ENCODE results near the gene C13orf46.

Gene C13orf46

DNA sequence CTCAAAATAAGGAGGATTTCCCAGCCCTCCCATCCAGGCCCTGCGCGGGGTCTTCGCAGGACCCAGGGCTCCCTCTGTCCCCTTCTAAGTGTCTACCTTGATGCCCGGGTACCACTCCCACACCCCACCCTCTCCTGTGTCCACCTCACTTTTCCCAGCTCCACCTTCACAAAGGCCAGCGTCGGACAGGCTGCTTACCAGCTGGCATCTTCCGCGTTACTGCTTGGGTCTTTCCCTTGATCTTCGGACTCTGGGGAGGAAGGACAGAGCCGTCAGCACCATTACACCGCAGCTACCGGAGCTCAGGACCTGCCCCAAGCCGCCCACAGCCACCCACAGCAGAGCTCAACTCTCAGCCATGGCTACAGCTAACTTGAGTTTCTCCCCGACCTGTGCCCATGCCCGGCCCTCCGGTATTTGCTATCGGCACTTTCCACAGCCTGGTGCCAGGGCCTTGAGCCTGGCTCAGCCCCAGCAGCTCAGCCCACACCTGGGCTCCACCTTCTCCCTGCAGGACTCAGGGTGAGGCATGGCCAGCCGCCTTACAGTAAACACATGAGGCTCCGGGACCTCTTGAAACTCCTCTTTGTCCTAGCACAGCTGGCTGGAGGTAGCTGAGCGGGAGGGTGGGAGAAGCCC is 3.8 kb downstream of the C13orf46 start:
- no peak for DNase-seq

DNA sequence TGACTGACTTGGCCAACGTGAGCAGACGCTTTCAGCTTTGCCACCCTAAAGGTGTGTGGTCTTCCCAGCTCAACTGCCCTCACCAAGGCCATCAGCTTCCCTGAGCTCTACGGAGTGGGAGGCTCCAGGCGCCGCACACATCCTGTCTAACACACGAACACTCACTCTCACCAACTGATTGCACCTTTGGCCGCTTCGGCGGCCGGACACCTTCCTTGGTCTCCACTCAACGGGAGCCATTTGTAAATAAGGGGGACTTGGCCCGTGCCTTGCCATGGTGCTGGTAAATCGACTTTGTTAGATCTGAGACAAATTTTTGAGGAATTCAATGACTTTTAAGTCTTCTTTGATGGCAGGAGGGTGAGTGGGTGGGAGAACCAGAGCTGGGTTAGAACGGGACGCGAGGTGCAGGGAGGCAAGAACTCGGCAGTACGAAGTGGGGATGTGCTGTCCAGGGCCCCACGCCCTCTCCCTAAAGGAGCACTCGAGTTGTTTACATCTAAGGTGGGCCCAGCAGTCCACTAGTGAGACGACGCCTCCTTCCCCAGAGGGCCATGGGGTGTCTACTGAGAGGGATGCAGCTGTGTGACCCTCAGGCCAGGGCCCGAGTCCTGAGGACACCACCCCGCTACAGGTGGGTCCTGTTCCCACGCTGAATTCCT is 4.4 kb downstream of the C13orf46 start:
- no peak for DNase-seq

- no peak for DNase-seq
Measured at GRCh38 chr13:113968463-113969310, 5.2 kb downstream of the C13orf46 start.

- no peak for DNase-seq
Measured at GRCh38 chr13:113967729-113968462, 6.0 kb downstream of the C13orf46 start.

DNA sequence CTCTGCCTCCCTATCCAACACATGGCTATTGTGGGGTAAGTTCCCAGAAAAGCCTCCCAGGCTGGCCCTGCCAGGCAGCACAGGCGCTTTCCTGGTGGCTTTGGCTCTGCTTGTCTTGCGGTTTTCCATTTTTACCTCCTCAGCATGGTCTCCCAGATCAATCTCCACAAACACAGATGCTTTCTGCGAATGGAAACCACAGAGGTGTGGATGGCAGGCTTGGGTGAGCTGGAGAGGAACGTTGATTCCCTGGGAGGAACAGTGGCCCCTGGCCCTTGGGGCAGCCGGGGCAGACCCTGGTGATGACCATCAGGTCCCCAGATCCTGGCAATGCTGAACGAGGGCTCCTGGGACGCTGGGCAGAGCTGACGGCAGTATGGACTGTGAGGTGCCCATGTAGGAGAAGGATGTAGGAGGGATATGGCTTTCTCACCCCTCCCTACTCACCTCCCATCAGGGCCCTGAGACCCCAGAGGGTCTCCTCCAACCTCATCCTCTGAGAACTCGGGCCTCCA is 6.6 kb downstream of the C13orf46 start:
- DNase-seq = no peak

DNA sequence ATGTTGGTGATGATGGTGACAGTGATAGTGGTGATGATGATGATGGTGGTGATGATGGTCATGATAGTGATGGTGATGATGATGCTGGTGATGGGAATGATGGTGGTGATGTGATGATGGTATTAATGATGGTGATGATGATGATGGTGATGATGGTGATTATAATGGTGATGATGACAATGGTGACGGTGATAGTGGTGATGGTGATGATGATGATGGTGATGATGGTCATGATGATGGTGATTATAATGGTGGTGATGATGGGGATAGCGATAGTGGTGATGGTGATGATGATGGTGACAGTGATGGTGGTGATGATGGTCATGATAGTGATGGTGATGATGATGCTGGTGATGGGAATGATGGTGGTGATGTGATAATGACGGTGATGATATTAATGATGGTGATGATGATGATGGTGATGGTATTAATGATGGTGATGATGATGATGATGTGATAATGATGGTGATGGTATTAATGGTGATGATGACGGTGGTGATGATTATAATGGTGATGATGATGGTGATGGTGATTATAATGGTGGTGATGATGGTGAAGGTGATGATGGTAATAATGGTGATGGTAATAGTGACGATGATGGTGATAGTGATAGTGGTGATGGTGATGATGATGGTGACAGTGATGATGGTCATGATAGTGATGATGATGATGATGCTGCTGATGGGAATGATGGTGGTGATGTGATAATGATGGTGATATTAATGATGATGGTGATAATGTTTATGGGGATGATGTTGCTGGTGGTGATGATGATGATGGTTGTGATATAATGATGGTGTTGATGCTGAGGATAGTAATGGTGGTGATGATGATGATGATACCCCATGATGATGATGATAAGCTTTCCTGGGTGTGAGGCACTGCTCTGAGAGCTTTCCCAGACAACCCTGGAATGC is 7.7 kb downstream of the C13orf46 start:
- no peak for DNase-seq

DNA sequence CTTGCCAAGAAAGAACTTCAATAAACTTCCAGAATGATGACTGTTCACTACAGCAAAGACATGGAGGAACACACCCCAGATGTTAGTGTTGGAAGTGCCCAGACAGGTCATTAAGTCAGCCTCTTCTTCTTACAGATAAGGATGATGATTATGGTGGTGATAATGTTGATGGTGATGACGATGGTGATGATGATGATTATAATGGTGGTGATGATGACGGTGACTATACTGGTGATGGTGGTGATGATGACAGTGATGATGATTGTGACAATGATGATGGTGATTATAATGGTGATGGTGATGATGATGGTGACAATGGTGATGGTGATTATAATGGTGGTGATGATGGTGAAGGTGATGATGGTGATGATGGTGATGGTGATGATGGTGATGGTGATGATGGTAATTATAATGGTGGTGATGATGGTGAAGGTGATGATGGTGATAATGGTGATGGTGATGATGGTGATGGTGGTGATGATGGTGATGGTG is 8.4 kb downstream of the C13orf46 start:
- DNase-seq = no peak

DNA sequence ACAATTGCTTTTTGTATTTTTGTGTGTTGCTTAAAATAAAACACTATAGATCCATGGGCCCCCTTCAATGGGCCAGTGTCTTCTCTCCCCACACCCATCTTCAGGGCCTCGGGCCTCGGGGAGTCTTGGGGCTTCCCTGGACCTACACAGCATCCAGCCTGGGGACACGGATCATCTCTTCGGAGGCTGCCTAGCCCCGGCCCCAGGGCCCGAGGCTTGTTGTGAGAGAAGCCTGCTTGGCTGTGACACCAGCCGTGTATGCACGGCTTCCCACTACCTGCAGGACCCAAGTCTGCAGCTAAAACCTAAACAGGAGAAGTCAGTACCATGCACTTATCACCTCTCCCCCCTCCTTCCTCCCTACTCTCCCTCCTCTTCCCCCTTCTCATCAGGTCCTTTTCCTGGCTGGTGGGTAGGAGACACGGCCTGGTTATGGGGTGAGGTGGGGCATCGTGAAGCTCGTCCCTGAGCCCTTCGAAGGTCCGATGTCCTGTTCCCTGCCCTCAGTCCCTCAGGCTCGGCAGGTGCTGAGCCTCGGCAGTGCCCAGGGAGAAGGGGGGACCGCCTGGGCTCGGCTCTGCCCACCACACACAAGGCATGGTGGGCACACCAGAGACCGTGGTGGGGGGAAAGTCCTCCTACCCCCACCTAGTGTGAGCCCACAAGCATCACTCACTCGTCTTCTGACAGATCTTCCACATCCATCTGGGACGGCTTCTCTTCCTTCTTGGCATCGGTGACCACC is 9.5 kb downstream of the C13orf46 start:
- no peak for DNase-seq

- no peak for DNase-seq
Measured at GRCh38 chr13:113963376-113963775, 10.5 kb downstream of the C13orf46 start.

DNA sequence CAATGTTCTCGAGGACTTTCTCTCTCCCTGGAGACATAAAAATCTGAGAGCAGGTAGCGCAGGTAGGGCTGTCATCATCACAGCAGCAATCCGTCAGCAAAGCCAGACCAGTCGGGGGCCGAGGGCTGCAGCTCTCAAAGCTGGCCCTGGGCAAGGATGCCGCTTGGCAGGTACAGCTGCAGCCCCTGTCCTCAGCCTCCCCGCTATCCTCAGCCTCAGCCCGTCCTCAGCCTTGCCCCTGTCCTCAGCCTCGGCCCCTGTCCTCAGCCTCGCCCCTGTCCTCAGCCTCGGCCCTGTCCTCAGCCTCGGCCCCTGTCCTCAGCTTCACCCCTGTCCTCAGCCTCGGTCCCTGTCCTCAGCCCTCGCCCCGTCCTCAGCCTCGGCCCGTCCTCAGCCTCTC is 10.9 kb downstream of the C13orf46 start:
- DNase-seq = no peak

DNA sequence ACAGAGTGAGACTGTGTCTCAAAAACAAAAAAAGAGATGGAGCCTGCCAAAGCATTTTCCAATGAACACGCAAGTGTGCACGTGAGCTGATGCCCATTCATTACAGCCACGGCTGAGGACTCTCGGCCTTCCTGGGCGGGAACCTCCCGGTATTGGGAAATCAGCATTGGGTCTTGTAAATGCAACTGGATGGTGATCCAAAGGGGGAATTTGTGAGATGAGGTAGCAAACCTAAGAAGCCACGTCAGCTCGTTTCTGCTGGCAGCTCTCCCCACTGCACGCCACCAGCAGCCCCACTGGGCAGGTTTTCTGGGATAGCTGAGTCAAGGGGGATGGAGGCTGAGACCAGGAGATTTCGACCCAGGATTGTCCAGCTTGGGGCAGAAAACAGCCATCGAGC is 11.5 kb downstream of the C13orf46 start:
- no peak for DNase-seq

GRCh38 chr13:113960276-113960948 is 13.5 kb downstream of the C13orf46 start:
- DNase-seq = no peak

GRCh38 chr13:113959198-113959597 is 14.7 kb downstream of the C13orf46 start:
- no peak for DNase-seq

- DNase-seq = no peak
Measured at GRCh38 chr13:113958373-113958772, 15.5 kb downstream of the C13orf46 start.

GRCh38 chr13:113956571-113956970 is 17.3 kb downstream of the C13orf46 start:
- no peak for DNase-seq

- no peak for DNase-seq
Measured at GRCh38 chr13:113955691-113956090, 18.2 kb downstream of the C13orf46 start.

DNA sequence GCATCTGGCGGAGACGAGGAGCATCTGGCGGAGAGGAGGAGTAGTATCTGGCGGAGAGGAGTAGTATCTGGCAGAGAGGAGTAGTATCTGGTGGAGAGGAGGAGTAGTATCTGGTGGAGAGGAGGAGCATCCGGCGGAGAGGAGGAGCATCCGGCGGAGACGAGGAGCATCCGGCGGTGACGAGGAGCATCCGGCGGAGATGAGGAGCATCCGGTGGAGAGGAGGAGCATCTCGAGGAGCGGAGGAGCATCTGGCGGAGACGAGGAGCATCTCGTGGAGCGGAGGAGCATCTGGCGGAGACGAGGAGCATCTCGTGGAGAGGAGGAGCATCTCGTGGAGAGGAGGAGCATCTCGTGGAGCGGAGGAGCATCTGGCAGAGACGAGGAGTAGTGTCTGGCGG is 18.6 kb downstream of the C13orf46 start:
- DNase-seq = no peak

DNA sequence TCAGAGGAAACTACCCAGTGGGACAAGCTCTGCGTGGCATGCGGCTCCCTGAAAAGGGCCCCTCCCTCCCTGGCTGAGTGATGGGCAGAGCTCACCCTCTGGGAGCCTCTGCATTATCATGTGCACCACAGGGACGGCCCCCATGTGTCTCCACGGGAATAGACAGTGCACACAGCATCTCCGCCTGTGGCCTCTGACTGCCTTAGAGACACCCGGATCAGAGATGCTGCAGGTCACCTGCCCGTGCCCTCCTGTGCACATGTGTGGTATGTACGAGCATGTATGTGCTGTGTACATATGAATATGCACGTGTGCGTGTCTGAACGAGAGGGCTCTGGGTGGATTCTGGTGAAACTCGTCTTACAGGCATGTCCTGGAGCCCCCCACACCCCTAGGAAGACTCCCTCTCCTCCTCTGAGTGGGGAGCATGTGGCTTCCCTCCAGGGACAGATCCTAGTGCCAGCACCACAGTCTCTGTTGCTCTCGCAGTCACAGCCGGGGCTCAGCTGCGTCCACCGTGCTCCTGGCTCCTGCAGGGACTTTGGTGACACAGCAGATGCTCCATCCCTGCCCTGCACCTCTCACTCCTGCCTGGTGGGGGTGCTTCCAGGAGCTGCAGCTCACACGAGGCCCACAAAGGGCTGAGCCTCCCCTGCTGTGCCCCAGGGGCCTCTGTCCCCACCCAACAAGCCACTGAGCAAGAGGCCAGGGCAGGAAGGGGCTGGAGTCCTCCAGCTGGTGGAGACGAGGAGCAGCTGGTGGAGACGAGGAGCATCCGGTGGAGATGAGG is 19.6 kb downstream of the C13orf46 start:
- DNase-seq = no peak

GRCh38 chr13:113953561-113953960 is 20.3 kb downstream of the C13orf46 start:
- no peak for DNase-seq

Measured in activated CD4-positive, alpha-beta T cell treated with anti-CD3 and anti-CD28 coated beads, Interleukin-10, Interleukin-2, amounts not matched to agents 100 ng/mL and 50 ng/mL, durations not matched to agents 16 hours and 8 hours (primary cell).